Upper lobe of right lung (tissue), 1 donor: ENCODE measurements around the gene WDR70. TPM values are rescaled to one million over a fixed set of nuclear protein-coding genes. Genes with fewer than 3 reads are reported as not detected.

Experiments used
- ATAC-seq: fragments of 200-7000 bp; cut with Tn5 transposase; one replicate; pipeline ENCODE4 v1.9.1; 2020; ENCODE audit warnings: mild to moderate bottlenecking, moderate library complexity
- DNase-seq: peaks from one replicate; pipeline ENCODE4 v3.0.0-alpha.2; 2020
- H3K27ac ChIP-seq: fragments of 200-600 bp; one replicate; pipeline ENCODE4 v1.8.0; 2022
- H3K27me3 ChIP-seq: fragments of 200-600 bp; one replicate; pipeline ENCODE4 v1.8.0; 2022; ENCODE audit warnings: mild to moderate bottlenecking
- H3K36me3 ChIP-seq: fragments of 200-600 bp; one replicate; pipeline ENCODE4 v1.8.0; 2022
- H3K4me1 ChIP-seq: fragments of 200-600 bp; one replicate; pipeline ENCODE4 v1.8.0; 2022
- H3K4me3 ChIP-seq: fragments of 200-600 bp; one replicate; pipeline ENCODE4 v1.8.0; 2022; ENCODE audit warnings: mild to moderate bottlenecking
- H3K9me3 ChIP-seq: fragments of 200-600 bp; one replicate; pipeline ENCODE4 v1.8.0; 2022
- intact Hi-C: fragments of 100-400 bp; cut with DNase I; formaldehyde crosslinking; loops from one replicate; pipeline ENCODE4 v1.11.0; 2022
- total RNA-seq: library from RNA; stranded (reverse); fragmentation: NEBNext Ultra II Directional; extraction: Animal tissue kit (Norgen Biotek cat#: 25700); gene quantifications from one replicate; pipeline ENCODE4 v1.2.1, GENCODE V29; 2021
- TF ChIP-seq, protein P1 (sequence below): fragments of 200-600 bp; IDR thresholded peaks from one replicate; pipeline ENCODE4 v1.8.0; 2022; ENCODE audit warnings: antibody characterized with exemption
- donor health status: DM: no; HTN: yes; CAD: no; lungs with severe emphysema.

WDR70 gene
- total RNA-seq, 1 donor from 2014 or later, result 24.7 TPM

DNA sequence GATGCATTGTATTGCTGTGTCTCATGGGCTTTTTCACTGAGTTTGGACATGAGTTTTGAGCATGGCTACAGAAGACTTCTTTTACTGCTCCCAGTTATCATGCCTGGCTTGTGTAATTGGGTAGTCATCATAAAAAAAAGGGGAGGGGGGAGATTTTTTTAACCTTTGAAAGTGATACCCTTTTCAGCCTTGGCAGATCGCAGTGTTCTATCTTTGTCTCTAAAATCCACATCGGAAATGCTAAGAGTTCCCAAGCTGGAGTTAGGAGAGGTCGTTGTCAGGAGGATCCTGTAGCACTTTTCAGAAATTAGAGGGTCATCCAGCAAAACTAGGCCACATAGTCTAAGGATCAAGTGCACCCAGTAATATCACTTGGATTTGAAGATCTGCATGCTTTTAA, 188.4 kb downstream of the WDR70 start:
- Histone ChIP-seq H3K9me3 (no peaks in the 10 kb centered on the region), H3K4me3 (no peak overlapping the region), H3K27me3 (no peaks in the 10 kb centered on the region), H3K4me1 (no peaks in the 10 kb centered on the region), H3K27ac (no peak overlapping the region), H3K36me3 (no peaks in the 10 kb centered on the region)
- ATAC-seq, result no peak
- DNase-seq, result no peak
- intact Hi-C loops, result no loop called here
- TF ChIP-seq, protein P1, sequence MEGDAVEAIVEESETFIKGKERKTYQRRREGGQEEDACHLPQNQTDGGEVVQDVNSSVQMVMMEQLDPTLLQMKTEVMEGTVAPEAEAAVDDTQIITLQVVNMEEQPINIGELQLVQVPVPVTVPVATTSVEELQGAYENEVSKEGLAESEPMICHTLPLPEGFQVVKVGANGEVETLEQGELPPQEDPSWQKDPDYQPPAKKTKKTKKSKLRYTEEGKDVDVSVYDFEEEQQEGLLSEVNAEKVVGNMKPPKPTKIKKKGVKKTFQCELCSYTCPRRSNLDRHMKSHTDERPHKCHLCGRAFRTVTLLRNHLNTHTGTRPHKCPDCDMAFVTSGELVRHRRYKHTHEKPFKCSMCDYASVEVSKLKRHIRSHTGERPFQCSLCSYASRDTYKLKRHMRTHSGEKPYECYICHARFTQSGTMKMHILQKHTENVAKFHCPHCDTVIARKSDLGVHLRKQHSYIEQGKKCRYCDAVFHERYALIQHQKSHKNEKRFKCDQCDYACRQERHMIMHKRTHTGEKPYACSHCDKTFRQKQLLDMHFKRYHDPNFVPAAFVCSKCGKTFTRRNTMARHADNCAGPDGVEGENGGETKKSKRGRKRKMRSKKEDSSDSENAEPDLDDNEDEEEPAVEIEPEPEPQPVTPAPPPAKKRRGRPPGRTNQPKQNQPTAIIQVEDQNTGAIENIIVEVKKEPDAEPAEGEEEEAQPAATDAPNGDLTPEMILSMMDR, result no peak

DNA sequence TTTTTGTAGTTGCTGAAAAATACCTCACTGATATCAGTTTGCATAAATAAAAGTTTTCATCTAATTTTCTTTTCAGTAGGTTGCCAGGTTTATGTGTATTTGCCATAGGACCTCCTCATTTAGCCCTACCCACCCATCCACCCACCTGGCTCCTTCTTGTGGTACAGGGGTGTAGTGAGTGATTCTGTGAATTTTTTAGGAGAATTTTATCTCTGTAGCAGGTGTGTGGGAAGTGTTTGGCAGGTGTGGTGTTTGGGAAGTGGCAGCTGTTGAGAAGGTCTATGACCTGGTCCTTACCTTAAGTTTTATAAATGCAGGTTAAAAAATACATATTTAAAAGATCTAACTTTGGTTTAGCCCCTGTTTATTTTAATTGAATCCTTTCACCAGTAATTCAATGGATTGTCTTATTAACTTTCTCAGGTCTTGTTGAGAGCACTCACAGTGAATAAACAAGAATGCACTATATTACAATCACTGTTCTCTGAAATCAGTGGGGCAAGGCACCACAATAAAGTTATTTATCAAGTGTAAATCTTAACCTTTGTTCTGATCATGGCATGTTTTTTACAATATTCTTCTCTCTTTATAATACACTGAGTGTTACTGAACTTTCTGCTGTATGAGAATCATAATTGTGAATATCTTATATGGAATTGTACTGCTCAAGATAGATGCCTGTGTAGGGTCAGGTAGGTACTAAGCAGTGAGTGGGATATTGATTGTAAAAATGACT, 189.1 kb downstream of the WDR70 start:
- intact Hi-C loops, result no loop called here
- Histone ChIP-seq H3K4me1 (no peaks in the 10 kb centered on the region), H3K27ac (no peak overlapping the region), H3K4me3 (no peak overlapping the region), H3K36me3 (no peaks in the 10 kb centered on the region), H3K9me3 (no peaks in the 10 kb centered on the region), H3K27me3 (no peaks in the 10 kb centered on the region)
- TF ChIP-seq, protein P1, result no peak
- ATAC-seq (no peak), DNase-seq (no peak)

DNA sequence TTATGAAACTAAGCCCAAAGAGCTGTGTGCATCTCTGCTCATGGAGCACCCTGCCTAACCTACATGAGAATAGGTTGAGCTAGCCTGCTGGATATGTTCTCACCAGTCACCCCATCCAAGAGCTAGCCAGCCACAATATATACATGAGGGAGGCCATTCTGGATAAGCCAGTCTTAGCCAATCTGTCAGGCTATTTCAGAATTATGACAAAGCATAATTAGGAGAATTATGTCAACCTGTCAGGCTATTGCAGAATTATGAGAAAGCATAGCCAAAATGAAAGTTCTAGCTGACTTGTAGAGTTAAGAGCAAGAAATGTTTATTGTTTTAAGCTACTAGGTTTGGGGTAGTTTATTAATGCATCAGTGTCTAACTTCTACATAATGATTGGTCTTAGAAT, 189.8 kb downstream of the WDR70 start:
- intact Hi-C loops, result no loop called here
- Histone ChIP-seq H3K4me3 (no peak overlapping the region), H3K27ac (no peak overlapping the region), H3K4me1 (no peaks in the 10 kb centered on the region), H3K9me3 (no peaks in the 10 kb centered on the region), H3K27me3 (no peaks in the 10 kb centered on the region), H3K36me3 (no peaks in the 10 kb centered on the region)
- TF ChIP-seq, protein P1, result no peak
- DNase-seq (no peak), ATAC-seq (peak; percentile 24)

DNA sequence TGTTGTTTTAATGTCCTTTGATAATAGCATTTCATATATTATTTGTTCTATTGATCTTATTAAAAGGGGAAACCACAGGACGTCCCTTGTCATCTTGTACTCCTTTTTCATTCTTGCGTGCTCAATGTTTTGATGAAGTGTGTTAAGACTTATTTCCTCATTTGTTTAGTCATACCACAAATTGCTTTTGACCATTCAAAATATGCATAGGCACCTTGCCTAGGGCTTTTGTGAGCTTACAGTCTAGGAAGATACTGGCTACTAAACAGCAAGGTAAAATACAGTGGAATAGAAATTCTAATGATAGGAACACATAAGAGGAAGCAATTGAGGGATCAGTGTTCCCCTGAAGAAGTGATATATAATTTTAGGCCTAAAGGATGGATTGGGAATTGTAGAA, 190.3 kb downstream of the WDR70 start:
- H3K4me1 ChIP-seq, result no peaks in the 10 kb centered on the region
- no peak for DNase-seq
- H3K9me3 ChIP-seq, result no peaks in the 10 kb centered on the region
- no peak overlapping the region for H3K27ac ChIP-seq
- H3K36me3 ChIP-seq, result no peaks in the 10 kb centered on the region
- no peak overlapping the region for H3K4me3 ChIP-seq
- H3K27me3 ChIP-seq, result no peaks in the 10 kb centered on the region
- ATAC-seq, result no peak
- TF ChIP-seq, protein P1, result no peak
- intact Hi-C loops, result no loop called here

DNA sequence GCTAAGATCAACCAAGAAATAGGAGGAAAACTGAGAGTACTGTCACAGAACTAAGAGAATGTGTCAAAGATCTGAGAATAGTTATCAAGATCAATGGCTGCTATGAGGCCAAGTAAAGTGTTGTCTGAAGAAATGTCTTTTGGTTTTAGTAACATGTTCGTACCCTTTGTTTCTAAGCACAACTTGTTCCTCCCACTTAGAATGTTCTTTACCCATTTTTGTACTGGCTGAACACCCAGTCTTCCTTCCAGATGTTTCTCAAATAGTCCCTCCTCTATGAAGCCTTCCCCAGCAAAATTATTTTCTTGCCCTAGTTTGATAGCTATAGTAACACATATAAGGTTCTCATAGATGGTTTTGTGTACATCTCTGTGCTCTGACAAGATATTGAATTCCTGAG, 191.5 kb downstream of the WDR70 start:
- Histone ChIP-seq H3K4me1 (no peaks in the 10 kb centered on the region), H3K36me3 (no peaks in the 10 kb centered on the region), H3K27ac (no peak overlapping the region), H3K27me3 (no peaks in the 10 kb centered on the region), H3K4me3 (no peak overlapping the region), H3K9me3 (no peaks in the 10 kb centered on the region)
- no peak for ATAC-seq
- TF ChIP-seq, protein P1, result no peak
- intact Hi-C loops, result no loop called here
- DNase-seq, result no peak

DNA sequence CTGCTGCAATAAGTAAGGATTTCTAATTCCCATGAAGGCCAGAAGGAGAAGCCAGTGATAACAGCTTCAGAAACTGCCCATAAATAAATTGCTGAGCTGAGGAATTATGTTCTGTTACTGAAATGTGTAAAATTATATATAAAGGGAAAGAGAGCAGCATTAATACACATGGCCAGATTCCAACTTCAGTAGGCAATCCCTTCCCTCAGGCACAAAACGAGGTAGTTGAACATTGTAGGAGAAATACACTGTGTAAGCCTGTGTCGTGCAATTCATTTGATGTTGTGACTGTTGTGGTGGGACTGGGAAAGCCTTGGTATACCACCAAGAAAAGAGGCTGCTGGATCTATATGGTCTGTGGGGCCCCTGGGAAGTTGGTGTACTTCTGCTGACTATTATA, 192.9 kb downstream of the WDR70 start:
- ATAC-seq, result no peak
- no peak overlapping the region for H3K4me3 ChIP-seq
- H3K4me1 ChIP-seq, result no peaks in the 10 kb centered on the region
- intact Hi-C loops, result no loop called here
- DNase-seq, result no peak
- no peak overlapping the region for H3K27ac ChIP-seq
- no peaks in the 10 kb centered on the region for H3K36me3 ChIP-seq
- TF ChIP-seq, protein P1, result no peak
- H3K27me3 ChIP-seq, result no peaks in the 10 kb centered on the region
- H3K9me3 ChIP-seq, result no peaks in the 10 kb centered on the region
